HG02938 (cell line): ENCODE results near the gene SMCHD1.
"Not testable (repeated sequence)": the region's sequence is repeated elsewhere in the genome, so short reads cannot be mapped to it uniquely, and the experiment has no call there.

Source experiments
- ATAC-seq: cut with Tn5 transposase; IDR thresholded peaks from one replicate; pipeline ENCODE4 v1.9.1; 2021; ENCODE audit warnings: mild to moderate bottlenecking, moderate library complexity; ENCODE audit not compliant: unreplicated experiment

Gene SMCHD1

DNA sequence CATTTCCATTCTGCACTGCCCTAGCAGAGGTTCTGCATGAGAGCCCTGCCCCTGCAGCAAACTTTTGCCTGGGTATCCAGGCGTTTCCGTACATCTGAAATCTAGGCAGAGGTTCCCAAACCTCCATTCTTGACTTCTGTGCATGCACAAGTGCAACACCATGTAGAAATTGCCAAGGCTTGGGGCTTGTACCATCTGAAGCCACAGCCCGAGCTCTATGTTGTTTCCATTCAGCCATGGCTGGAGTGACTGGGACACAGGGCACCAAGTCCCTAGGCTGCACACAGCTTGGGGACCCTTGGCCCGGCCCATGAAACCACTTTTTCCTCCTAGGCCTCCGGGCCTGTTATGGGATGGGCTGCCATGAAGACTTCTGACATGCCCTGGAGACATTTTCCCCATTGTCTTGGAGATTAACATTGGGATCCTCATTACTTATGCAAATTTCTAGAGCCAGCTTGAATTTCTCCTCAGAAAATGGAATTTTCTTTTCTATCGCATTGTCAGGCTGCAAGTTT lies 154.2 kb downstream of the SMCHD1 start:
- ATAC-seq, result not testable (repeated sequence)

DNA sequence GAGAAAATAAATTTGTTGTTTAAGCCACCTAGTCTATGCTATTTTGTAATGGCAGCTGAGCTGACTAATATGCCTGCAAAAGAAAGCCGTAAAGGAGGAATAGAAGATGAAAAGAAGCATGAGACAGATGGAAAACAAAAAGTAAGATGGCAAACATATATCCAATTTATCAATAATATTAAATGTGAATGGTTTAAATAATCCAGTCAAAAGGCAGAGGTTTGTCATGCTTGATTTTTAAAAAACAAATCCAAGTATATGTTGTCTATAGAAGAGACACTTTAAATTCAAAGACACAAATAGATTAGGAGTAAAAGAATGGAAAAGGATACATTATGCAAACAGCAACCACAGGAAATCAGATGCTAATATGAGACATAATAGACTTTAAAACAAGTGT lies 155.9 kb downstream of the SMCHD1 start:
- ATAC-seq, result no peak

DNA sequence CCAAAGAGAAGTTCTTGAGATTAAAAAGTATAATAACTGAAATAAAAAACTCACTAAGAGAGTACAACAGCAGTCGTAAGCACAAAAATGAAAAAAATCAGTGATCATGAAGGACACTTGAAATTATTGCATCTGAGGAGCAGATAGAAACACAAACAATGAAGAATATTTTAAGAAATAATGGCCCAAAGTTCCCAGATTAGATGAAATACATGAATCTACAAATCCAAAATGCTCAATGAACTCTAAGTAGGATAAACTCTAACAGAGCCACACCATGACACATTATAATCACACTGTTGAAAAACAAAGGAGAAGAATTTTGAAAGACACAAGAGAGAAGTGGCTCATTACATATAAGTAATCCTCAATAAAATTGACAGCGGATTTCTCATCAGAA lies 159.4 kb downstream of the SMCHD1 start:
- ATAC-seq, result no peak

DNA sequence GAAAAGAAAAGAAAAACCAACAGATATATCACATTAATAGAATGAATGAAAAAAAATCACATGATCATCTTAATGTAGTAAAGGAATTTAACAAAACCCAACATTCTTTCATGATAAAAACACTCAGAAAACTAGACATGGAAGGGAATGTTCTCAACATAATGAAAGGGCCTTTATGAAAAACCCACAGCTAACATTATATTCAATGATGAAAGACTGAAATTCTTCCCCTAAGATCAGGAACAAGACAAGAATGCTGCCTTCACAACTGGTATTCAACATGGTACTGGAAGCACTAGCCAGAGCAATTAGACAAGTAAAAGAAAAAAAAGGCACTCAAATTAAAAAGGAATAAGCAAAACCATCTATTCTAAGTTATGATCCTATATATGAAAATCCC lies 162.8 kb downstream of the SMCHD1 start:
- ATAC-seq, result no peak

DNA sequence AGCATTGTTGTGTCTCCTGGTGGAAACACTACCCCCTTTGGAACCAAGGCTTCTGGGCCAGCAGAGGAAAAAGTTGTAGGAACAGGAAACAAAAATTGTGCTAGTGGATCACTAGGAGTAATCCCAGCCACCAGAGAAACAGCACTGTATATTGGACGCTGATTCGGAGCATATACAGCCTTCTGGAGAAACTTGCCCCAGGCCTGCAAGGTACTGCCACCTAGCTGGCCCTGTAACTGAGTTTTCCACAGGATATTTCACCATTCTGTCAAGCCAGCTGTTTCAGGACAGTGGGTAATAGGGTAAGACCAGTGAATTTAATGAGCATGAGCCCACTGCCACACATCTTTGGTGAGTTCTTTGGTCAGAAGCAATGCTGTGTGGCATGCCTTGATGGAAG lies 166.2 kb downstream of the SMCHD1 start:
- ATAC-seq, result no peak

DNA sequence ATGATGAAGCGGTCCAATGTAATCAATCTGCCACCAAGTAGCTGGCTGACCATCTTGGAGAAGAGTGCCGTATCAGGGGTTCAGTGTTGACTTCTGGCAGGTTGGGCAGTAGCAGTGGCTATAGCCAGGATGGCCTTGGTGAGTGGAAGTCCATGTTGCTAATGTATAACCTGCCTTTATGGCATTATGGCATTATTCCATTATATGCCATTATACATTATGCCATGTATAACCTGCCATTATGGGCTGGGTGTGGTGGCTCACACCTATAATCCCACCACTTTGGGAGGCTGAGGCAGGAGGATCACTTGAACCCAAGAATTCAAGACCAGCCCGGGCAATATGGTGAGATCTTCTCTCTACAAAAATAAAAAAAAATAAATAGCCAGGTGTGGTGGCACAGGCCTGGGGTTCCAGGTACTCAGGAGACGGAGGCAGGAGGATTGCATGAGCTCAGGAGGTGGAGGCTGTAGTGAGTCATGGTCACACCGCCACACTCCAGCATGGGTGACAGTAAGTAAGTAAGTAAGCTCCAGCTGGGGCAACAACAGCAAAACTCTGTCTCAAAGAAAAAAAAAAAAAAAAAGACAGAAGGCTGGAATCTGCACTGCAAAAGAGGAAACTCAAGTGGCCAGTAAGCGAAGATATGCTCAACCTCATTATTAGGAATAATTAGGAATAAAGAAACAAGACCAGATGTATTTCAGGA lies 166.8 kb downstream of the SMCHD1 start:
- no peak for ATAC-seq

DNA sequence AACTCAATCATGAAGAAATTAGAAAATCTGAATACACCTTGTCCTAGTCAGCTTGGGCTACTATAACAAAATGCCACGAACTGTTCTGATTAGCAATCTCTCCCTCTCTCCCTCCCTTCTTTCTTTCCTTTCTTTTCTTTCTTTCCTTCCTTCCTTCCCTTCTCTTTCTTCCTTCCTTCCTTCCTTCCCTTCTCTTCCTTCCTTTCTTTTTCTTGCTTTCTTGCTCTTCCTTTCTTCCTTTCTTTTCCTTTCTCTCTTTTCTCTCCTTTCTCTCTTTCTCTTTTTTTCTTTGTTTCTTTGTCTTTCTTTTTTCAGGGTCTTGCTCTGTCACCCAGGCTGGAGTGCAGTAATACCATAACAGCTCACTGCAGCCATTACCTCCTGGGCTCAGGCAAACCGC lies 167.7 kb downstream of the SMCHD1 start:
- no peak for ATAC-seq

DNA sequence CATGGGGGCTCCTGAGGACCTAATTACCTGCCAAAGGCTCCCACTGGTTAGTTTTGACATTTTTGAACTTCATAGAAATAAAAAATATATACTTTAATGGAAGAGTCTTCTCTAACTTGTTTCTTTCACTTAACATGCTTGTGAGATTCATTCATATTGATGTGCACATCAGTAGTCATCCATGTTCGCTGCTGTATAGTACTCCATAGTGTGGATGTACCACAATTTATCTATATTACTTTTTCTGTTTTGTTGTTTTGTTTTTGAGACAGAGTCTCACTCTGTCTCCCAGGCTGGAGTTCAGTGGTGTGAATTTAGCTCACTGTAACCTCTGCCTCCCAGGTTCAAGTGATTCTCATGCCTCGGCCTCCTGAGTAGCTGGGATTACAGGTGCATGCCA lies 168.4 kb downstream of the SMCHD1 start:
- no peak for ATAC-seq

DNA sequence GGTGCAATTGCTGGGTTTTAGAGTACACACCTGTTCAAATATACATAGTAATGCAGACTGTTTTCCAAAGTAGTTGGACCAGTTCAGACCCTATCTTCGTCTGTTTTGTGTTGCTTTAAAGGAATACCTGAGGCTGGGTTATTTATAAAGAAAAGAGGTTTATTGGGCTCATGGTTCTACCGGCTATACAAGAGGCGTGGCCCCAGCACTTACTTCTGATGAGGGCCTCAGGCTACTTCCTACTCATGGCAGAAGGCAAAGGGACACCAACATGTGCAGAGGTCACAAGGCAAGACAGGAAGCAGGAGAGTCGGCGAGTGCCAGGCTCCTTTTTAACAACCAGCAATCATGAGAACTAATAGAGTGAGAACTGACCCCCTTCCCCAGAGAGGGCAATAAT lies 169.3 kb downstream of the SMCHD1 start:
- ATAC-seq, result no peak

DNA sequence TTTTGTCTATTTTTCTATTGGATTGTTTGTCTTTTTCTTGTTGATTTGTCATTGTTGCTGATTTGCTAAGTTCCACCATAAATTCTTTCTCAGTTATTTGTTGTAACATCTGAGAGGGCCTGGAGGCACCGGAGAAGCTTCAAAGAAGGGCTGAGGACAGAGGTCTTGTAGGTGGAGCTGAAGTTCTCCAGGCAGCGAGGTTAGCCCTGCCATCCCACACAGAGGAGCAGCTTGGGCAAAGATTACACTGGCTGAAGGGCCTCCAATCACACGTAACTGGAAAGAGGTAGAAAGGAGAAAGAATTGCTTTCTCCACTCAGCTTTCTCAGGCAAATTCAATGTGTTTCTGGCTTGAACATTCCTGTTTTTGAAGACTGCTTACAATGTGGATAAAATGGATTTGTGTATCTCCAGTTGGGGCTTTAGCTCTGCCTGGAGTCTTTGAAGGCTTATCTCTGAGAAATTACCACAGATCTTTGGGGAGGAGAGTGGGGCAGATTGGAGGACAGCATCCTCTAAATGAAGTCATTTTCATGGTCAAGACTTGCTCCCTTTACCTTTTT lies 170.2 kb downstream of the SMCHD1 start:
- no peak for ATAC-seq

DNA sequence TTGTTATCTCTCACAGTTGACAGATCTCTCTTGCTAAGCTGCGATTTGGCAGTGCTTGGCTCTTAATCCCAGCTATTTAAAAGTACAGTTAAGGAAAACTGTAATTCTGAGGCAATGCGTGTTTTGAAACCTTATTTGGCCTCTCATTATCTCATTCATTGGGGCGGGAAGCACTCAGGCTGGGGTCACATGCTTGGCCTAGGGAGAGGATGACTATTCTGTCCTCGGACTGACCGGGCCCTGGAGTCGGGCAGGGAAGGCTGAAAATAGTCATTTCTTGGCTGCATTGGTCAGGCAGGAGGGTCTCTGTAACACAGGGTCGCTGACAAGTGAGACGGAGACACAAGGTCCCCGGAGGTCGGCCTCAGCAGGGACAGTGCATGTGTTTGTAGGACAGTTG lies 171.1 kb downstream of the SMCHD1 start:
- ATAC-seq, result no peak

DNA sequence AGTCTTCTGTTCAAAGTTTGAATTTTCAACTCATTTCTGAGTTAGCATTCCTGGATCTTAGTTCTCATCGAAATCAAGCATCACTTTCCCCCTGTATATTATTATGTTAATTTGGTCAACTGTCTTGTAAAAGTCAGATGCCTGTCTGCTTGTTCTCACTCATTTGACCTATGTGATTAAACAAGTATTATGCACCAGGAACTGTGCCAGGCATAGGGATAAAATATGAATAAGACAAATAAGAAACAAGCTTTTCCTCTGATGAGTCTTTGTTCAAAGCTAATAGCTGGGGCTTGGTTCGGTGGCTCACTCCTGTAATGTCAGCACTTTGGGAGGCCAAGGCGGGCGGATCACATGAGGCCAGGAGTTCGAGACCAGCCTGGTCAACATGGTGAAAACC lies 171.5 kb downstream of the SMCHD1 start:
- ATAC-seq, result no peak

DNA sequence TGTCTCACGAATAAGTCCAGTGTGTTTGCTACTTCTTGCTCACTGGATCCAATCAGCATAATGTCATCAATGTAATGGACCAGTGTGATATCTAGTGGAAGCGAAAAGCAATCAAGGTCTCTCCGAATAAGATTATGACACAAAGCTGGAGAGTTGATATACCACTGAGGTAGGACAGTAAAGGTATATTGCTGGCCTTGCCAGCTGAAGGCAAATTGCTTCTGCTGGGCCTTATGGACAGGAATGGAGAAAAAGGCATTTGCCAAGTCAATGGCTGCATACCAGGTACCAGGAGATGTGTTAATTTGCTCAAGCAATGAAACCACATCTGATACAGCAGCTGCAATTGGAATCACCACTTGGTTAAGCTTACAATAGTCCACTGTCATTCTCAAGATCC lies 180.6 kb downstream of the SMCHD1 start:
- ATAC-seq, result not testable (repeated sequence)

DNA sequence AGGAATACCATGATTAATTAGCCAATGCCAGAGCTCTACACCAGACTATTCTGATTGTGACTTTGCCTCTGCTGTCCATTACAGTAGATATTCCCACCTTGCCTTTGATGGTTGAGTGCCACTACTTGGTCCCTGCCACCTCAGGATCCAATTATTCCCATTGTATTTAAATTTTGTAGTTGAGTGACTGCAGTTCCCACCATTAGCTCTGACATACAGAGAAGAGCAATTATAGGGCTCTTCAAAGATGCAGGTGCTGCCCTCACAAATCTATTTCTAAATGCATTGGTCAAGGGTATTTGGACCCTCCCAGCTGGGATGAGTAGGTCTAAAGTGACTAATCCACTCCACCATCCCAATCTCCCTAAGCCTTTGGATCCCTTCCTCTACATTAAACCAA lies 181.8 kb downstream of the SMCHD1 start:
- ATAC-seq, result not testable (repeated sequence)

DNA sequence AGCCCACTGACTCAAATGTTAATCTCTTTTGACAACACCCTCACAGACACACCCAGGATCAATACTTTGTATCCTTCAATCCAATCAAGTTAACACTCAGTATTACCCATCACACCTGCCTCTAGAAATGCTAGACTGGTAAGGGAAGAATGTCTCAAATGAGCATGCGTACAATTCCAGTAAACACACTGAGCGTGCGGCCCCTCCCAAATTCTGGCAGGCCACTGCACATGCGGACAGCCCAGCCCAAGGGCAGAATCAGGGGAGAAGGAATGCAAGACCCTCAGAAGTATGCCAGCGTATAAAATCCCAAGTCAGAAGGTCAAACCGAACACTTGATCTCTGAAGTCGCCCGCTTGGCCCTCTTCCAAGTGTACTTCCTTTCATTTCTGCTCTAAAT lies 183.7 kb downstream of the SMCHD1 start:
- no peak for ATAC-seq

DNA sequence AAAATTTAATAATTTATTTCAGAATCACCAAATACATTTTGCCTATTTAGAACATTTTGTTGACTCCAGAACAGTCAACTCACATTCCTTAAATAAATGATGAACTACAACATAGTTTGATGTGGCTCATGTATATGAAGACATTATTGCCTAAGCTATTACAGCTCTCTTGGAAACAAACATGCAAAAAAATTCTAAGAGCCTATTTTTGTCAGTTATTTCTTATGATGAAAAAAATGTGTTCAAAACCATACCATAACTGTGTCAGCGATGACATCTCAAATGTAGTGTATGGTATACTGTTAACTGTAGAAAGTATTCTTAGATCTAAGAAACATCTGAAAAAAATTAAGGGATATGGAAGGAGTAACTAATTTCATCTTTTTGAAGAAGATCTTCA lies 185.0 kb downstream of the SMCHD1 start:
- no peak for ATAC-seq

DNA sequence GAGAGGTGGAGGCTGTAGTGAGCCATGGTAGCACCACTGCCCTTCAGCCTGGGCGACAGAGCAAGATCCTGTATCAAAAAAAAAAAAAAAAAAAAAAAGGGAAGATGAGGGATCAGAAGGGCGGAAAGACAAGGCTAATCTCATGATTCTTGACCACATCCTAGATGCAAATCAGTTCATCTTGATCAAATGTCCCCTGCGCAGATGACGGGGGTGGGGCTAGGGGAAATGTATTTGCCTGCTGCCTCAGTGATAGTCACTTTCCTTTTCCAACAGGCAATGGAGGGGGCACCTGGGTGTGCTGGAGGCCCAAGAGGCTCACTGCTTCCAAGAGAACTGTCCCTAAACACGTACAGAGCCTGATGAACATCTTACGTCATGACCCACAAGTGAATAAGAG lies 187.6 kb downstream of the SMCHD1 start:
- ATAC-seq, result no peak

DNA sequence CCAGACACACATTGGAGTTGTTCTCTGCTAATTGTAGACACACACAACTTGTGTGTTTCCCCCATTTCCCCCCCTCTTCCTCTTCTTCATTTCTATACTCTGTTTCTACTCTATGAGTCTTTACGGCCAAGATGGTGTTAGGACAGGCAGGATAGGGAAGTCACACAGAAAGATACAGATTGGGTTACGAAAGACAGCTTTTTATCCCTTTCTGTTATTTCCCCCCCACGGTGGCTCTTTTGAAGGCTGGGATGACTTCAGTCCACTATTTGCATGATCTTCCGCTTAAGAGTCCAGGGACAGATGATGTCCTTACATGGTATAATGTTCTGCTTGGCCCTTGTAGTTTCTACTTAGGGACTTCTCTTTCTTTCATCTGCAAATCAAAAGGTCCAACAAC lies 189.6 kb downstream of the SMCHD1 start:
- no peak for ATAC-seq

DNA sequence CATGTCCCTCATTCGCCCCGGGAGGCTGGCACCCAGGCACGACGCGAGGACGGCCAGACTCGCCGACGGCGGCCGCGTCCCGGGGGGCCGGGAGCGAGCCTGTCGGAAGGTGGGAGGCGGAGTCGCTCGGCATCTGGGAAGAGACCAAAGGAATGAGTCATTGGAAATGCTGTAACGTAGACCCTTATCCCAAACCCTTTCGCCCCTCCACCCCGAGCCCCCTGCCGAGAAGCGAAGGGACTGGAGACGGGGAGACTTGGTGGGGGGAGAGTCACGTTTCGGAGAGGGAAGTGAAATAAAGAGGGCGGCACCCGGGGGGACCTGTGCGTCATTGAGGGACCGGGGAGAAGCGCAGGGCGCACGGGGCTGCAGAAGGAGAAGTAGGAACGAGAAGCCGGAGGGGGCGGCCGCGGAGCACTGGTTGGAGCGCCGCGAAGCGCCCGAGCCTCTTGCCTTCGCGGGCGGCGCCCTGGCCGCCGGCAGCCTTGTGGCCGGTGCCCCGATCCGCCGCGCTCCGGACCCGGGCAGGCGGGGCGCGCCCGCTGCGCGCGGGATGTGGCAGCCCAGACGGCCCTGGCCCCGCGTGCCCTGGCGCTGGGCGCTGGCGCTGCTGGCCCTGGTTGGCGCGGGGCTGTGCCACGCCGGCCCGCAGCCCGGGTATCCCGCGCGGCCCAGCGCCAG lies 191.2 kb downstream of the SMCHD1 start, which contains the start of gene EMILIN2:
TSS of gene EMILIN2 (plus strand) at position 371 of the 681 bp plus-strand sequence. CDS start at position 554, 183 bp downstream.
- ATAC-seq, result peak; percentile 34

DNA sequence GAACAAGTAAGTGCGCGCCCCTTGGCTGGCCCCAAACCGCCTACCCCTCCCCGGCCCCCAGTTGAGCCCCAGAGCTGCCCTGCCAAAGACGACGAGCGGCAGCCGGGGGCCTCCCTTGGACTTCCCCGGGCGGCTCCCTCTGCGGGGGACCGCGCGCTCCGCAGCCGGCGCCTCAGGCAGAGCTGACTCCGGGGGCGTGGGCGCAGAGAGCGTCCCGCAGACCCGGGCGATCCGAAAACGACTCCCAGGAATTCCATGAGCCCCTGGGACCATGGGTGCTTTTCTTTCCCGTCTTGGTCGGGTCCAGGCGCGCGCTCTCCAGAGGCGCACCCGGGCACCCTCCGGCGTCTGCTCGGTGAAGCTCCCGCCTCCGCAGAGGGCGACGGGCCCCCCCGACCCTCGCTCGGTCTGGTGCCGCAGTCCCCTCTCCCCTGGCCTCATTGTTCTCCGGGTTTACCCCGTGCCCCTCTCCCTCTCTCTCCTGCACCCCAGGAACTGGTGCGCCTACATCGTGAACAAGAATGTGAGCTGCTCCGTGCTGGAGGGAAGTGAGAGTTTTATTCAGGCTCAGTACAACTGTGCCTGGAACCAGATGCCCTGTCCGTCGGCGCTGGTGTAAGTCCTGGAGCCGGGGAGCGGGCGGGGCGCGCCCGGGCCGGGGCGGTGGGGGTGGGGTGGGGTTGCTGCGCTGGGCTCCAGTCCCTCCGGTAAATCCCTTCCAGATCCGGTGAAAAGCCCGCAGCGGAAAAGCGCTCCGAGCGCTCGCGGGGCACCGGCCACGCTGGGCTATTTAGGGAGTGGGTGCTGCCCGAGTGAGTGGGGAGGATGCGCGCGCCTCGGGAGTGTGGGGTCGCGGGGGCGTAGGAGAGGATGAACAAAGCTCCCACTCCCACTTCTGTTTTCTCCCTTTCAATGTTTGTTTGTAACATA lies 192.1 kb downstream of the SMCHD1 start:
- ATAC-seq, result no peak
